22Rv1 (cell line): ENCODE data around the gene BRAF.

Source experiments
- ZFX ChIP-seq: fragments of 450-650 bp; IDR thresholded peaks from 2 replicates; pipeline ENCODE4 v1.6.1; 2017; ENCODE audit warnings: antibody characterized with exemption, borderline replicate concordance
- TF ChIP-seq, protein P1 (sequence below): fragments of 450-650 bp; IDR thresholded peaks from 2 replicates; pipeline ENCODE4 v1.5.1; 2017; ENCODE audit warnings: mild to moderate bottlenecking

DNA sequence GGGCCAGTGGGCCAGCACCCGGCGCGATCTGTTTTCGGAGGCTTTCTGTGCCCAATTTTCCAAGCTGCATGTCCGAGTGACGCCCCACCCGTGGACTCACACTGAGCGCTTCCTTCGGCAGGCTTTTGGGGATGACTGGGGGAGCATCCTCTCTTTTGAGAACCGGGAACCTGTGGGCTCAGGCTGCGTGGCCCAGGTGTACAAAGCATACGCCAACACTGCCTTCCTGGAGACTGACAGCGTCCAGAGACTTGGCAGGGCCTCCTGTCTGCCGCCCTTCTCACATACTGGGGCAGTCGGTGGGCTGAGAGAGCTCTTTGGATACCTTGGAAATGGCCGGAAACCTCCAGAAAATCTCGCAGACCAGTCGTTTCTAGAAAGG, 251.0 kb downstream of the BRAF start:
- TF ChIP-seq, protein P1, sequence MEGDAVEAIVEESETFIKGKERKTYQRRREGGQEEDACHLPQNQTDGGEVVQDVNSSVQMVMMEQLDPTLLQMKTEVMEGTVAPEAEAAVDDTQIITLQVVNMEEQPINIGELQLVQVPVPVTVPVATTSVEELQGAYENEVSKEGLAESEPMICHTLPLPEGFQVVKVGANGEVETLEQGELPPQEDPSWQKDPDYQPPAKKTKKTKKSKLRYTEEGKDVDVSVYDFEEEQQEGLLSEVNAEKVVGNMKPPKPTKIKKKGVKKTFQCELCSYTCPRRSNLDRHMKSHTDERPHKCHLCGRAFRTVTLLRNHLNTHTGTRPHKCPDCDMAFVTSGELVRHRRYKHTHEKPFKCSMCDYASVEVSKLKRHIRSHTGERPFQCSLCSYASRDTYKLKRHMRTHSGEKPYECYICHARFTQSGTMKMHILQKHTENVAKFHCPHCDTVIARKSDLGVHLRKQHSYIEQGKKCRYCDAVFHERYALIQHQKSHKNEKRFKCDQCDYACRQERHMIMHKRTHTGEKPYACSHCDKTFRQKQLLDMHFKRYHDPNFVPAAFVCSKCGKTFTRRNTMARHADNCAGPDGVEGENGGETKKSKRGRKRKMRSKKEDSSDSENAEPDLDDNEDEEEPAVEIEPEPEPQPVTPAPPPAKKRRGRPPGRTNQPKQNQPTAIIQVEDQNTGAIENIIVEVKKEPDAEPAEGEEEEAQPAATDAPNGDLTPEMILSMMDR = no peak
- TF ChIP-seq ZFX = no peak
